Sigmoid colon (tissue), 7 donors: ENCODE measurements around the gene DNAJC8. TPM values are rescaled to one million over a fixed set of nuclear protein-coding genes. Genes with fewer than 3 reads are reported as not detected.
A peak's percentile ranks its signal among the peaks of the same experiment; 100 is the strongest.

Experiments
- DNase-seq: peaks from one replicate; pipeline ENCODE4 v3.0.0-alpha.2; 2019
- H3K27ac ChIP-seq, 4 donors: fragments of 200-600 bp; sonication (generic); one replicate each; pipeline ENCODE4 v1.5.1; 2016 to 2019; ENCODE audit warnings: mild to moderate bottlenecking in 1 of 4
- H3K27me3 ChIP-seq, 3 donors: fragments of 200-600 bp; sonication (generic); one replicate each; pipeline ENCODE4 v1.5.1; 2019; ENCODE audit warnings: mild to moderate bottlenecking in 1 of 3
- H3K36me3 ChIP-seq, 4 donors: fragments of 200-600 bp; sonication (generic); one replicate each; pipeline ENCODE4 v1.5.1; 2016 to 2019
- H3K4me1 ChIP-seq, 4 donors: fragments of 200-600 bp; sonication (generic); one replicate each; pipeline ENCODE4 v1.5.1; 2017 to 2019
- H3K4me3 ChIP-seq, 4 donors: fragments of 200-600 bp; sonication (generic); one replicate each; pipeline ENCODE4 v1.5.1; 2017 to 2019; ENCODE audit warnings: mild to moderate bottlenecking in 2 of 4, moderate library complexity in 1 of 4
- H3K9me3 ChIP-seq, 4 donors: fragments of 200-600 bp in 3 of 4; sonication (generic) in 3 of 4; one replicate each; pipeline versions ENCODE4 v1.5.1 to v1.6.1; 2013 to 2019
- EP300 ChIP-seq, 4 donors: sonication (generic); formaldehyde crosslinking; IDR thresholded peaks; one replicate each; pipeline ENCODE4 v1.6.1; 2017; ENCODE audit warnings: antibody characterized with exemption in 4 of 4
- POLR2A ChIP-seq, 2 donors: fragments of 450-650 bp; IDR thresholded peaks; one replicate each; pipeline ENCODE4 v1.6.1; 2016; ENCODE audit warnings: antibody characterized with exemption in 2 of 2, mild to moderate bottlenecking in 2 of 2, moderate library complexity in 2 of 2
- POLR2AphosphoS5 ChIP-seq, 4 donors: sonication (generic); formaldehyde crosslinking; IDR thresholded peaks; one replicate each; pipeline ENCODE4 v1.6.1; 2017; ENCODE audit warnings: antibody characterized with exemption in 4 of 4
- WGBS, 2 donors: extraction: QIAGEN DNeasy Blood & Tissue Kit; methylation state at CpG; one replicate each; pipeline ENCODE4 v1.1.7; 2013; 5-methylcytosine and 5-hydroxymethylcytosine counted together
- intact Hi-C: fragments of 100-400 bp; cut with DNase I; formaldehyde crosslinking; loops from one replicate; pipeline ENCODE4 v1.15.1; 2023
- polyA plus RNA-seq, 3 donors: library from polyadenylated mRNA; stranded (reverse); fragments of 200-250 nt; gene quantifications; one replicate each; pipeline ENCODE4 v1.2.3, GENCODE V29; 2013
- total RNA-seq, 4 donors: library from RNA; depleted of rRNA; stranded (reverse); fragments of >200 nt; gene quantifications; one replicate each; pipeline ENCODE4 v1.1.0, GENCODE V29; 2016
- TF ChIP-seq, protein P1 (sequence below), 4 experiments: fragments of 450-650 bp in 3 of 4; fragments of 200-600 bp in 1 of 4; IDR thresholded peaks; one replicate each; pipeline ENCODE4 v1.5.1; 2016 to 2019; ENCODE audit warnings: antibody characterized with exemption in 4 of 4, mild to moderate bottlenecking in 3 of 4, moderate library complexity in 2 of 4
- donor health status: healthy with polysubstance abuse.
- donor health status: Bipolar disorder and iron deficiency.
- donor health status: healthy.

DNAJC8 gene
- total and polyA plus RNA-seq, 7 donors, result 64.5 to 94.3 (median 87.8) TPM

- peak within 1 kb of the TSS in 3 of 4 donors; percentile 19 to 57 (median 43) for H3K27ac ChIP-seq
- DNase-seq, result no peak
- no peaks in the 10 kb centered on the region for H3K36me3 ChIP-seq
- intact Hi-C loops, result no loop called here
- no peaks in the 10 kb centered on the region for H3K4me1 ChIP-seq
- peak within 1 kb of the TSS in 3 of 4 donors; percentile 7 to 30 (median 12) for H3K4me3 ChIP-seq
- no peak for TF ChIP-seq EP300 (IDR thresholded peaks at IDR 0.05)
- TF ChIP-seq, protein P1, sequence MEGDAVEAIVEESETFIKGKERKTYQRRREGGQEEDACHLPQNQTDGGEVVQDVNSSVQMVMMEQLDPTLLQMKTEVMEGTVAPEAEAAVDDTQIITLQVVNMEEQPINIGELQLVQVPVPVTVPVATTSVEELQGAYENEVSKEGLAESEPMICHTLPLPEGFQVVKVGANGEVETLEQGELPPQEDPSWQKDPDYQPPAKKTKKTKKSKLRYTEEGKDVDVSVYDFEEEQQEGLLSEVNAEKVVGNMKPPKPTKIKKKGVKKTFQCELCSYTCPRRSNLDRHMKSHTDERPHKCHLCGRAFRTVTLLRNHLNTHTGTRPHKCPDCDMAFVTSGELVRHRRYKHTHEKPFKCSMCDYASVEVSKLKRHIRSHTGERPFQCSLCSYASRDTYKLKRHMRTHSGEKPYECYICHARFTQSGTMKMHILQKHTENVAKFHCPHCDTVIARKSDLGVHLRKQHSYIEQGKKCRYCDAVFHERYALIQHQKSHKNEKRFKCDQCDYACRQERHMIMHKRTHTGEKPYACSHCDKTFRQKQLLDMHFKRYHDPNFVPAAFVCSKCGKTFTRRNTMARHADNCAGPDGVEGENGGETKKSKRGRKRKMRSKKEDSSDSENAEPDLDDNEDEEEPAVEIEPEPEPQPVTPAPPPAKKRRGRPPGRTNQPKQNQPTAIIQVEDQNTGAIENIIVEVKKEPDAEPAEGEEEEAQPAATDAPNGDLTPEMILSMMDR (IDR thresholded peaks at IDR 0.05), result no peak
- no peak for TF ChIP-seq POLR2AphosphoS5 (IDR thresholded peaks at IDR 0.05)
- TF ChIP-seq POLR2A (IDR thresholded peaks at IDR 0.05), result no peak
- no peaks in the 10 kb centered on the region for H3K27me3 ChIP-seq
- H3K9me3 ChIP-seq, result no peaks in the 10 kb centered on the region
- WGBS, 2 donors, result 63 to 89% methylated on average over 18 of the region's 18 CpGs
Observed at GRCh38 chr1:28176492-28177470, 56.0 kb downstream of the DNAJC8 start, which contains the start of gene PTAFR. TSS of gene PTAFR (minus strand) at chr1:28176690. CDS start at chr1:28151021, 25,669 bp downstream.

GRCh38 chr1:28175955-28176485, 56.8 kb downstream of the DNAJC8 start:
- intact Hi-C loops, result no loop called here
- Histone ChIP-seq H3K4me1 (no peaks in the 10 kb centered on the region), H3K36me3 (no peaks in the 10 kb centered on the region), H3K4me3 (peak overlapping the region in 3 of 4 donors; percentile 7 to 30 (median 12)), H3K27ac (peak overlapping the region in 2 of 4 donors; percentile 43 to 57), H3K9me3 (no peaks in the 10 kb centered on the region), H3K27me3 (no peaks in the 10 kb centered on the region)
- TF ChIP-seq, protein P1 (IDR thresholded peaks at IDR 0.05), result no peak
- TF ChIP-seq POLR2A (IDR thresholded peaks at IDR 0.05), result no peak
- no peak for TF ChIP-seq EP300 (IDR thresholded peaks at IDR 0.05)
- TF ChIP-seq POLR2AphosphoS5 (IDR thresholded peaks at IDR 0.05), result no peak
- no peak for DNase-seq
- 66 to 87% methylated on average over 8 of the region's 8 CpGs for WGBS, 2 donors

DNA sequence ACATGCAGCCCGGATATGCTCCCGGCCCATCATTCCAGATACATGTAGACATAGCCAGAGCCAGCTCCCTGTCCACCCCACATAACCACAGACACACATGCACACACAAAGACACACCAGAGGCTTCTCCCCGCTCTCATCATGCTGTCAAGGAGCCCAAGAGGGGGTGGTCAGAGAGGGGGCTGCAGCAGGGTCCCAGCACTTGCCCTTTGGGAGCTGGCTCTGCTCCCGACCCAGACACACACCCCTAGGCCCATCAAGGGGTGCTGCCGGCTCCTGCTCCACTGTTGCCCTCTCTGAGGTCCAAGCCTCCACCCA, 58.9 kb downstream of the DNAJC8 start:
- no peak for TF ChIP-seq POLR2A (IDR thresholded peaks at IDR 0.05)
- TF ChIP-seq, protein P1 (IDR thresholded peaks at IDR 0.05), result no peak
- TF ChIP-seq POLR2AphosphoS5 (IDR thresholded peaks at IDR 0.05), result no peak
- no peak for TF ChIP-seq EP300 (IDR thresholded peaks at IDR 0.05)
- Histone ChIP-seq H3K27me3 (no peaks in the 10 kb centered on the region), H3K4me3 (peak overlapping the region in 1 of 4 donors; percentile 16), H3K36me3 (no peaks in the 10 kb centered on the region), H3K27ac (peak overlapping the region; percentile 23 to 49 (median 41)), H3K9me3 (no peaks in the 10 kb centered on the region), H3K4me1 (no peaks in the 10 kb centered on the region)
- no peak for DNase-seq
- WGBS, 2 donors, result 73 to 77% methylated on average over 5 of the region's 5 CpGs
- intact Hi-C loops, result no loop called here

DNA sequence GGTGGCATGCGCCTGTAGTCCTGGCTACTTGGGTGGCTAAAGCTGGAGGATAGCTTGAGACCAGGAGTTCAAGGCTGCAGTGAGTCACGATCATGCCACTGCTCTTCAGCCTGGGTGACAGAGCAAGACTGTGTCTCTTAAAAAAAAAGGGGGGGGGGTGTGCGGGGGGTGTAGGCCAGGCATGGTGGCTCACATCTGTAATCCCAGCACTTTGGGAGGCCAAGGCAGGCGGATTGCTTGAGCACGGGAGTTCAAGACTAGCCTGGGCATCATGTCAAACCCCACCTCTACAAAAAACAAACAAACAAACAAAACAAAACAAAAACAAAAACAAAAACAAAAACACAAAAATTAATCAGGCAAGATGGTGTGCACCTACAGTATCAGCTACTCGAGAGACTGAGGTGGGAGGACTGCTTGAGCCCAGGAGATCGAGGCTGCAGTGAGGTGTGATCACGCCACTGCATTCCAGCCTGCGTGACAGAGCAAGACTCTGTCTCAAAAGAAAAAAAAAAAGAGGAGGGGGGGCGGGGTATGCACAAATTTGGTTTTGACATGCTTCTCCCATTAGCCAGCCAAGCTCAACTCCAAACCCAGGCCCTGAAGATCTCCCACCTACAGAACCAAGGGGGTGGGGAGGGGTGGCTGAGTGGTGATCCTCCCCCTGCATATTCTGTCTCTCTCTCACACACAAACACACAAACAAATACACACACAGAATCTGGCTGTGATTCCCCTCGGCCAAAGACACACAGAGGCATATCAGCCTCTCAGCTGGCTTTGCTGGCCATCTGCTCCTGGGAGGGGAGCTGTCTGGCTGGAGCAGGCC, 59.5 kb downstream of the DNAJC8 start:
- TF ChIP-seq, protein P1 (IDR thresholded peaks at IDR 0.05), result no peak
- TF ChIP-seq EP300 (IDR thresholded peaks at IDR 0.05), result no peak
- TF ChIP-seq POLR2A (IDR thresholded peaks at IDR 0.05), result no peak
- TF ChIP-seq POLR2AphosphoS5 (IDR thresholded peaks at IDR 0.05), result no peak
- intact Hi-C loops, result no loop called here
- peak overlapping the region in 1 of 4 donors; percentile 16 for H3K4me3 ChIP-seq
- H3K4me1 ChIP-seq, result no peaks in the 10 kb centered on the region
- WGBS, 2 donors, result 50 to 58% methylated on average over 11 of the region's 11 CpGs
- H3K27me3 ChIP-seq, result no peaks in the 10 kb centered on the region
- peak overlapping the region; percentile 23 to 49 (median 41) for H3K27ac ChIP-seq
- no peak for DNase-seq
- H3K36me3 ChIP-seq, result no peaks in the 10 kb centered on the region
- H3K9me3 ChIP-seq, result no peaks in the 10 kb centered on the region
